GM18499 (cell line): ENCODE data around the gene REG1B.

Experiments used
- ATAC-seq: cut with Tn5 transposase; IDR thresholded peaks from one replicate; pipeline ENCODE4 v1.9.1; 2021; ENCODE audit warnings: moderate number of reproducible peaks; ENCODE audit not compliant: insufficient read depth, unreplicated experiment

The REG1B gene

DNA sequence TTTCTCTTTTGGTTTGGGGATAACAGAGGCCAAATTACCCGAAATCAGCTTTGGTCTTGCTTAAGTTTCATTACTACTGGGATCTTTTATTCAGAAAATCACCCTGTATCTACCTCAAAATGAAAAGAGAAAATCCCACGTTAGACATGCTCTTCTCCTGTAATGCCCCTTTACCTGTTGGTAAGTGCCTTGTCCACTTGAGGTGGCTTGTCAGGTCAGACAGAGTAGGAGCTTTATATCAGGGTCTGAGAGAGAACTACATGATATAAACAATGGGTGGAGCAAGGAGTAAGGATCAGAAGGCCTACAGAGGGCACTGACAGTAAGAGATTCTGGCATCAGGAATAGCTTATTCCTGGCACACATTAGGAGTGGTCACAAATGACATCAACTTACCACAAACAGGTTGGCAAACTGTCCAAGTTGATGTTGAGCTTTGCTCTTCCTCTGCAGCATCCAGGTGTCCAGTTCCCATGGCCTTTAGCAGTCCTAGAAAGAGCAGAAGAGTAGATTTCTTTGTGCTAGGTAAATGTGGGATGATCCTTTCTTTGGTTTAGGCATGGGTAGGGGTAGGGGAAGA, at the start of gene REG1B:
TSS of gene REG1B (minus strand) at position 209 of the 580 bp plus-strand sequence. CDS start 381 bp downstream, outside the sequence.
- no peak for ATAC-seq

DNA sequence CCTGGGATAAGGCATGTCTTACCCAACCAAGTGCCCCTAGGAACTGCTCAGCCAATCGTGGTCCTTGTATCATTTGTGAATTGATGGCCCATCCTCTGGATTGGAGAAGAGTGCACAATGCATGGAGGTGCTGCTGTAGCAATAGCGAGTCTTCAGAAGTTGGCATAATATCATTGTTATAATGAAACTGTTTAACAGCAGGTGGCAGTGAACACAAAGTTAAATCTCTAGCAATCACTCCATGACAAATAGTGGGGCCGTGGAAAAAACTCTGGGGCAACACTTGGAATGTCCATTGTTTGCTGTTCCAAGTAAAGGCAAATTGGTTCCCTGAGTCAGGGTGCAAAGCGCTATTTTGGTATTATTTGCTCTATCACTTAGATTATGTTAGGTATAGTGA, 43.9 kb upstream of the REG1B start:
- ATAC-seq, result no peak

GRCh38 chr2:79129804-79130203, 42.0 kb upstream of the REG1B start:
- no peak for ATAC-seq

GRCh38 chr2:79129260-79129659, 41.5 kb upstream of the REG1B start:
- ATAC-seq, result no peak

DNA sequence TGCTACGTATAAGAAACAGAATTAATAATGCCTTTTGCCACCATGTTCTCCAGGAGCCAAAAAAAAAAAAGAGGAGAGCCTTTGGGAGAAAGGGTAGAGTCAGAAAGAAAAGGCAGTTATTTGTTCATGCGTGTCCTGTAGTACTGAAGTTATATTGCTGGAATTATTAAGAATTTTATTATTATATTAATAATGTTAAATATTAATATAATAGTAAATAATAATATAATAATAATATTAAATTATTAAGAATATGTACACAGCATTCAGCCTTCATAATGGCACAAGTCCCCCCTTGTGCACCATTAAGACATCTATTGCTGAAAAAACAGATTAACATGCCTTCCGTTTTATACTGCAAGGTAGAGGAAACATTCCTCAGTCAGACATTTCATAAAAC, 40.6 kb upstream of the REG1B start:
- no peak for ATAC-seq

- no peak for ATAC-seq
Measured at GRCh38 chr2:79125721-79125985, 37.9 kb upstream of the REG1B start.

GRCh38 chr2:79124907-79125720, 37.3 kb upstream of the REG1B start:
- ATAC-seq, result no peak

DNA sequence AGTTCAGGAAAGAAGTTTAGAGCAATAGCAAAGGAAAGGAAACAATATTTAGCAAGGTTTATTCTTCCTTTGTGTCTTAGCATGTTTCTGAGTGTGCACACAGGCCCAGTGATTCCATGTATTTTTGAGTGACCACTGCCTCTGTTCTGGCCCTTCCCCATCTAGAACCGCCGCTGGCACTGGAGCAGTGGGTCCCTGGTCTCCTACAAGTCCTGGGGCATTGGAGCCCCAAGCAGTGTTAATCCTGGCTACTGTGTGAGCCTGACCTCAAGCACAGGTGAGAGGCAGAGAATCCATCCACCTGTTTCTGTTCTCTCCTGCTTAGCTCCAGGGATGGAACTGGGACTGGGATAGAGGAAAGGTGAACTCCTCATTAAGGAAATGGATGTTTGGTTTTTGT, 34.9 kb upstream of the REG1B start:
- ATAC-seq, result no peak

GRCh38 chr2:79120194-79120713, 32.5 kb upstream of the REG1B start, which contains the start of gene REG1A:
Gene REG1A, plus strand, starts transcription at chr2:79120488. Its CDS starts 374 bp downstream, at chr2:79120862.
- no peak for ATAC-seq

DNA sequence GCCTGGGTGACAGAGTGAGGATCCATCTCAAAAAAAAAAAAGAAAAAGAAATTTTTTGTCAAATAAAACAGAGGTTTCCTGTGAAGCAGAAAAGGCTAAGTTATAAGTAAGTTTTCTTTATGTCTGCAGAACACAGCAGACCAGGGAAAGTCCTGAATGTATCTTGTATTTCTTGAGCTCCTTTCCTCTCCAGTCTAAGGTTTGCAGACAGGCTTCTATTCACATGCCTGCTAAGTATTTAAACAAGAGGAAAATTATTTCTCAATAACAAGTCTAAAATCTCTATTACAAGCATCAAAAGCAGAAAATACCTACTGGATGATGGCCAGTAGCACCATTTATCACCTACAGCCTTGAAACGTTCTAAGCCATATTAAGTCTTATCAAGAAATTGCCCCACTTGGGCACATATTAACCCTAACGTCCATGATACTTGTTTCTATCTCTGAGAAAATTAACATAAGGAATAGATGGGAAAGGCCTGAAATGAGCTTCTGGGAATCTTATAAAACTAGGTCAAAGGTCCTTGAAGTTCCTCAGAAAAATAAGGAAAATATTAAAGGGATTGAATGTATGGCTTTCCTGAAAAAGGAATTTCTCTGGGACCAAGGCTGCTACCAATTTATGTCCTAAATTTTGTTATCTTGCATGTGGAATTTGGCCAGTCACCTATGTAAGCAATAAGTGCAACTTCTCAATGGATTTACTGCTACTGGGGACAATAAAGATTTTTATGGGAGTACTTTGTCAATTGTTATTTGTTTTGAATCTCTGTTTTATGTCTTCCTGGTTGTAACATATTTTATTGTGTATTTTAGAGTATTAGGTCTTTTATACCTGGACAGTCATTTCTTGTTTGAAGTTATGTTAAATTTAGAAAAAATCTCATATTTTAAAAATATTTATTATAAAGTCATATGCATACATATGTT, 29.5 kb upstream of the REG1B start:
- no peak for ATAC-seq

DNA sequence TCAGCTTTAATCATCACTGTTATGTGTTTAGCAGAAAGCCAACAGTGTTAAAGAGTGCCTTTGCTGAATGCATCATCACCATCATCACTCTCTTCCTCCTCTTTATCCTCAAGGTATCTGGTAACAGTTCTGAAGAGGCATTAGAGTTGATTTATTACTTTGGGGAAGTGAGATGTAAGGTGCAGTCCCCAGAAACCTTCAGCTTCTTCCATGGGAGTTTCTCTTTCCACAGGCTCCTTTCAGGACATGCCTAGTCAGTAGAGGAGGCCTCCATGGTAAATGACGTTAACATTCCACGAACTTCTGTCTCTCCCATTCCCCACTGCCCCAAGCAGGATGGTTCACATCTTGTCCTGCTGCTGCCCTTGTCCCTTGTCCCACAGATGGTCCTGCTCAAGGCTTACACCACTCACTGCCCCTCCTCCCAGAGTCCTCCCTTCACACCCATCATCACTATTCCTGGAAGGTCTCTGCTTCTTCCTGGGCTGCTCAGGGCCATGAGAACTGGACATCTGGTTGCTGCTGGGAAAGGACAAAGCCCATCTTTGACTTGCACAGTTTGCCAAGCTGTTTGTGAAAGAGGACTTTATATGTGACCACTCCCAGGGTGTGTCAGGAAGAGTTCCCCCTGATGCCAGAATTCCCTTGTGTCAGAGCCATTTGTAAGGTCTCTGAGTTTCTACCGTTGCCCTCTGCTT, 27.2 kb upstream of the REG1B start:
- no peak for ATAC-seq

DNA sequence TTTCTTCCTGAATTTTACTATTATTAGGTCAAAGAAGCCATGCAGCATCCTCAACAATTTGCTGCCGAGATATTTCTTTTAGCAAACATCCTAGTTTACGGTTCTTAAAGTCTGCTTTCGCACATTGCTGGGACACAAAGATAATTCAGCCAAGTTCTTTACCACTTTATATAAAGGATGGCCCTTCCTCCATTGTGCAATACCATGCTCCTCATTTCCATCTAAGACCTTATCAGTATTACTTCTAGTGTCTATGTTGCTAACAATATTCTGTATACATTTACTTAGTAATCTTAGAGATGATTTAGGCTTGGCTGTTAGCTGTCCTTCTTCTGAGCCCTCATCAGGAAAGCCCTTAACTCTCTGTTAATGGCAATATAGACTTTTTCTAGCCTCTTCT, 24.5 kb upstream of the REG1B start:
- no peak for ATAC-seq

DNA sequence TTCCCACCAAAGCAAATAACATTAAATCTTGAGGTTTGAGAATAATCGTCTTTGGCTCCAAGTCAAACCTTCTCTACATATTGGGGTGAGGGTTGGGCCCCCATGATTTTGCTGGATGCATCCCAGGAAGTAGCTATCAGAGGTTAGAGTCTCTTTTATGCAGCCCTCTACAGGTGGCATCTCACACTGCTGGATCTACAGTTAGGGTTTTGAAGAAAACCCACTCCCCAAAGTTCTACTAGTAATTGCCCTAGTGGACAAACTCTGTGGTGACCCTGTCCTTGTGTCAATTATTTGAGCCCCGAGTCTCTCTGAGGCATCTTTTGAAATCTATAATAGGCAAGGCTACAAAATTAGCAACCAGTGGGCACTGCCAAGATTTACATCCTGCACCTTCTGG, 17.5 kb upstream of the REG1B start:
- ATAC-seq, result no peak

DNA sequence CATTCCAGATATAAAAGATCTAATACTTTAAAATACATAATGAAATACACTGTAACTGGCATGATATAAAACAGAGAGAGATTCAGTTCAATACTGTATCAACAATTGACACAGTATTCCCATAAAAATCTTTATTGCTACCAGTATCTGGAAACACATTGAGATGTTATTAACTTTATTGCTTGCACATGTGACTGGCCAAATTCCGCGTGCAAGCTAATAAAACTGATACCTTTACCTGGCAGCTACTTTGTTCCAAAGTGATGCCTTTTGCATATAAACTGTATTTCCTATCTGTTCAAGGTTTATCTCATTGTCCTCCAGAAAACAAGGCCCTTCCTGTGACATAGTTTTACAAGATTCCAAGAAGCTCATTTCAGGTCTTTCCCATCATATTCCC, 15.4 kb upstream of the REG1B start:
- ATAC-seq, result no peak

GRCh38 chr2:79101024-79101423, 13.2 kb upstream of the REG1B start:
- ATAC-seq, result no peak

GRCh38 chr2:79100285-79100684, 12.5 kb upstream of the REG1B start:
- no peak for ATAC-seq

DNA sequence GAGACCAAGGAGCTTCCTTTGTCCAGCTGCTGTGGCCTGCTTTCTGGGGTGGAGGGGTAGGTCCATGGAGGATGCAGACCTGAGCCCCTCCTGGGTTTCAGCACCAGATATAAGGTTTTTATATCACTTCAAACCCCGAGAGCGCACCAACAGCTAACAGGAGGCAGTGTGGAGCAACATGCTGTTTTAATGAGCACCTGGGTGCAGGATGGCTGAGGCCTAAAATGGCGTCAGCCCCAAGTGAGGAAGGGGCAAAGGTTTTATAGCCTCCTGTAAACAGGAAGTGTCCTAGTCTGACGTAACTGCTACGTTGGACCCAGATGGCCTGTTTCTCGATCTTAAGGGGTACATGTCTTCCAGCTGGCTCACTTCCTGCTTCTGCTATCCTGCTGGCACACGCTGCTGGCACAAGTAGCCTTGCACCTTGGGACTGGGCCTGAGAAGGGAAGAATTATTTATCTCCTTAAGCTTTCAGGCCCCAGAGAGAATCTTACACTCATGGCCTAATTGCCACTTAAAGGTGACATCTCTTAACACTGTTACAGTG, 11.4 kb upstream of the REG1B start:
- no peak for ATAC-seq

- ATAC-seq, result no peak
Measured at GRCh38 chr2:79097843-79098242, 10.1 kb upstream of the REG1B start.

DNA sequence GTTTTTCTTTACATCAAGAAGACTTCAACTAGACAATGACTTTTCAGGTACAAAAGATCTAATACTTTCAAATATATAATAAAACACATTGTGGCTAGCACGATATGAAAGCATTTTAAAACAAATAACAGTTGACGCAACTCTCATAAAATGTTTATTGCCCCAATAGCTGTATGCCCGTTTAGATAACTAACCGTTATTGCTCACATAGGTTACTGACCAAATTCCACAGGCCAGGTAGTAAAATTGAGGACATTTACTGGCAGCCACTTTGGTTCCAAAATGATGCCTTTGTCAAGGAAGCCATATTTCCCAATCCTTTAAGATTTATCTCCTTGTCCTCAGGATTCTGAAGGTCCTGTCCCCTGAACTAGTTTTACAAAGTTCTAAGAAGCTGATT, 2.9 kb upstream of the REG1B start:
- no peak for ATAC-seq

DNA sequence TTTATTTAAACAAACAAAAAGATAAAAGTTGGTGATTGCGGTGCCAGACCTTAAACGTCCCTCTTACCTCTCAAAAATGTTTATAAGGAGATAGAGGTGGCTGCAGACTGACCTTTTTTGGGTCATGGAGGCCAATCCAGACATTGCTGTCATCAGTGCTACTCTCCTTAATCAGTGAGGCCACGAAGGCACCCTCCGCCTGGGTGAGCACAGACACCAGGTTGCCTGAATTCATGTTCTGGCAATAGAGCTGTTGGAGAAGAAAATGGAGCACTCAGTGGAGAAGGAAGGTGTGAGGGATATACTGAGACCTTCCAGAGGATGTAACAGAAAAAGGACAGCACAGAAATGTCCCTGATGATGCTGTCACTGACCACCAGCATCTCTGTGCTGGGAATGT, 1.5 kb downstream of the REG1B start:
- ATAC-seq, result no peak
